Psoas muscle (tissue), 8 donors: ENCODE data around the gene GRIN2A. TPM values are rescaled to one million over a fixed set of nuclear protein-coding genes. Genes with fewer than 3 reads are reported as not detected.

ENCODE experiments used
- ATAC-seq, 4 donors: fragments of 200-7000 bp; cut with Tn5 transposase; one replicate each; pipeline ENCODE4 v1.9.1; 2020; ENCODE audit warnings: moderate library complexity in 3 of 4, mild to moderate bottlenecking in 2 of 4
- DNase-seq, 2 donors: peaks; one replicate each; pipeline ENCODE4 v3.0.0-alpha.2; 2020
- H3K27ac ChIP-seq: fragments of 200-600 bp; one replicate; pipeline ENCODE4 v1.8.0; 2022
- H3K27me3 ChIP-seq, 3 donors: fragments of 200-600 bp in 1 of 3; one replicate each; pipeline versions ENCODE4 v1.6.1 to v1.8.0; 2013 to 2022; ENCODE audit warnings: low read length in 2 of 3, mild to moderate bottlenecking in 2 of 3, moderate library complexity in 1 of 3; ENCODE audit not compliant: insufficient read depth in 3 of 3
- H3K36me3 ChIP-seq, 2 donors: fragments of 200-600 bp in 1 of 2; one replicate each; pipeline versions ENCODE4 v1.6.1 to v1.8.0; 2013 to 2022; ENCODE audit warnings: low read depth in 1 of 2, mild to moderate bottlenecking in 1 of 2, moderate library complexity in 1 of 2; ENCODE audit not compliant: insufficient read depth in 1 of 2
- H3K4me1 ChIP-seq: fragments of 200-600 bp; one replicate; pipeline ENCODE4 v1.8.0; 2022
- H3K4me3 ChIP-seq: fragments of 200-600 bp; one replicate; pipeline ENCODE4 v1.8.0; 2022; ENCODE audit warnings: mild to moderate bottlenecking
- H3K9me3 ChIP-seq: fragments of 200-600 bp; one replicate; pipeline ENCODE4 v1.8.0; 2022
- CTCF ChIP-seq: fragments of 200-600 bp; IDR thresholded peaks from one replicate; pipeline ENCODE4 v1.8.0; 2022; ENCODE audit warnings: antibody characterized with exemption
- WGBS, 3 donors: extraction: QIAGEN DNeasy Blood & Tissue Kit; methylation state at CpG; one replicate each; pipeline versions ENCODE4 v1.1.6 to v1.1.7; 2013; 5-methylcytosine and 5-hydroxymethylcytosine counted together
- intact Hi-C, 2 donors: fragments of 100-400 bp; cut with DNase I; formaldehyde crosslinking; loops; one replicate each; pipeline versions ENCODE4 v1.11.0 to v1.14.2; 2022
- polyA plus RNA-seq, 3 donors: library from polyadenylated mRNA; stranded (reverse); fragments of 200-250 nt; gene quantifications; one replicate each; pipeline ENCODE4 v1.2.3, GENCODE V29; 2013
- total RNA-seq, 4 donors: library from RNA; stranded (reverse); fragmentation: NEBNext Ultra II Directional in 2 of 4; extraction: Animal tissue kit (Norgen Biotek cat#: 25700) in 2 of 4; gene quantifications; one replicate each; pipeline versions ENCODE4 v1.2.1 to v1.2.4, GENCODE V29; 2021 to 2023
- donor health status: healthy with polysubstance abuse.
- donor health status: DM: no; HTN: no; CAD: no; lungs with moderate emphysema.
- donor health status: Bipolar disorder and iron deficiency.
- donor health status: healthy.
- donor health status: DM: yes; HTN: yes; CAD: no.
- donor health status: DM: no; HTN: no; CAD: no.
- donor health status: DM: no; HTN: no; CAD: no.
- donor health status: DM: yes; HTN: yes; CAD: no.

Gene GRIN2A
- total and polyA plus RNA-seq, 7 donors, result 0.01 to 0.62 (median 0.17) TPM; not detected in 2

DNA sequence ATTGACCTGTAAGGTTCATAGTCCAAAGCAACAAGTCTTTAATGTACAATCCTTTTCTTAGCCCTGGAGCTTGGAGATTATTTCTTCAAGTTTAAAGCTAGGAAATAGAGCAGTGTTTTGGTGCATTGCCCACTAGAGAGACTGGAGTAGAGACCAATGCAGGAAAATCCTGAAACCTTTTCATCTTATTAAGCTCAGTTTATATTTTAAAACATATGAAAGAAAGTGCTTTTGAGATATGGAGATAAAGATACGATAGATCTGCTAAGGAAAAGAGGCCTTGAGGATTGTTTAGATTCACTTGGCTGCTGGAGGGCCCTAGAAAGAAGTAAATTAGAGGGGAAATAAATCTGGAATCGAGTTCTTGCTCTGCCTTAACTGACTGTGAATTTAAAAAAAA is 212.0 kb downstream of the GRIN2A start:
- 49 to 58% (median 55%) methylated on average over 2 of the region's 2 CpGs for WGBS, 3 donors

DNA sequence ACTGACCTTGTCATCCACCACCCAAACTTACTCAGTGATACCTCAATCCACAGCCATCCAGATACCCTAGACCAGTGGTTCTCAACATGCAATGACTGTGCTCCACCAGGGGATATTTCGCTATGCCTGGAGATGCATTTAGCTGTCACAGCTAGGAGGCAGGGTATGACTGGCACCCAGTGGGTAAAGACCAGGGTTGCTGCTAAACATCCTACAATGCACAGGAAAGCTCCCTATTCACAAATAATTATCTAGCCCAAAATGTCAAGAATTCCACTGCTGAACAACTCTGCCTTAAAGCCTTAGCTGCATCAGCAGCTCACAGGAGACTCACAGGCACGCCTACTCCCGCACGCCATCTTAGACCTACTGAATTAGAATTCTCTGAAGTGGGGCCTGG is 212.6 kb downstream of the GRIN2A start:
- Histone ChIP-seq H3K36me3 (no peaks in the 10 kb centered on the region), H3K9me3 (no peaks in the 10 kb centered on the region), H3K27me3 (no peaks in the 10 kb centered on the region), H3K4me3 (no peak overlapping the region), H3K27ac (no peak overlapping the region), H3K4me1 (no peaks in the 10 kb centered on the region)
- ATAC-seq (no peak), DNase-seq (no peak)
- 90 to 96% (median 90%) methylated on average over 4 of the region's 4 CpGs for WGBS, 3 donors
- intact Hi-C loops, result no loop called here
- no peak for TF ChIP-seq CTCF

More for the DNA sequence above, 212.0 kb downstream of the GRIN2A start:
- DNase-seq (no peak), ATAC-seq (no peak)
- Histone ChIP-seq H3K4me3 (no peak overlapping the region), H3K27ac (no peak overlapping the region), H3K27me3 (no peaks in the 10 kb centered on the region), H3K36me3 (no peaks in the 10 kb centered on the region), H3K9me3 (no peaks in the 10 kb centered on the region), H3K4me1 (no peaks in the 10 kb centered on the region)
- intact Hi-C loops, result loop anchor here in 1 of 2 donors (10.0 kb wide), 1 partner anchor 65 kb away; no protein-coding TSS in a partner anchor
- no peak for TF ChIP-seq CTCF

DNA sequence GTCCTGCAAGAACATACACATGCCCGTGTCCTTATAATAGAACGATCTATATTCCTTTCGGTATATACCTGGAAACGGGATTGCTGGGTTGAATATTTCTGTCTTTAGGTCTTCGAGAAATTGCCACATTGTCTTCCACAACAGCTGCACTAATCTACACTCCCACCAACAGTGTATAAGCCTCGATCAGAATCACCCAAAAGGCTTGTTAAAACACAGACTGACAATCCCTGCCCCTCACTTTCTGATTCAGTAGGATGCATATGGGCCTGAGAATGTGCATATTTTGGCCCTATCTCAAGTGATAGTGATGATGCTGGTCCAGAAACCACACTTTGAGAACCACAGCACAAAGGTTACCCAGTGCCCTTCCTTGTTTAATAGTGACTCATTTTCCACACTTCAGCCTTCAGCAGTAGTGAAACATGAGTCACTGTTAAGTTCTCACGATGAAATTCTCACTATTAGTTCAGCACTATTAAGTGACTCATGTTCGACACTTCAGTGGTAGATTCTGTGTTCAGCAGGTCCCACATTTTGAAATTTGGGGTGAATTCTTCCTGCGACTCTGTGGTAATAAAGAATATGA is 215.6 kb downstream of the GRIN2A start:
- TF ChIP-seq CTCF, result no peak
- ATAC-seq (no peak), DNase-seq (no peak)
- Histone ChIP-seq H3K9me3 (no peaks in the 10 kb centered on the region), H3K4me1 (no peaks in the 10 kb centered on the region), H3K4me3 (no peak overlapping the region), H3K27me3 (no peaks in the 10 kb centered on the region), H3K27ac (no peak overlapping the region), H3K36me3 (no peaks in the 10 kb centered on the region)
- WGBS, 3 donors, result 71 to 82% (median 77%) methylated on average over 9 of the region's 9 CpGs
- intact Hi-C loops, result no loop called here

- H3K4me1 ChIP-seq, result no peaks in the 10 kb centered on the region
- H3K27ac ChIP-seq, result no peak overlapping the region
- intact Hi-C loops, result no loop called here
- ATAC-seq (no peak), DNase-seq (no peak)
- H3K27me3 ChIP-seq, result no peaks in the 10 kb centered on the region
- no peaks in the 10 kb centered on the region for H3K36me3 ChIP-seq
- no peak for TF ChIP-seq CTCF
- no peaks in the 10 kb centered on the region for H3K9me3 ChIP-seq
- WGBS, 3 donors, result 40 to 53% (median 50%) methylated on average over 3 of the region's 3 CpGs
- no peak overlapping the region for H3K4me3 ChIP-seq
Measured at GRCh38 chr16:9965079-9965478, 217.1 kb downstream of the GRIN2A start.

- no peak for TF ChIP-seq CTCF
- DNase-seq, result no peak
- no peak overlapping the region for H3K4me3 ChIP-seq
- H3K36me3 ChIP-seq, result no peaks in the 10 kb centered on the region
- WGBS, 3 donors, result 79 to 84% (median 80%) methylated on average over 6 of the region's 6 CpGs
- ATAC-seq, result no peak
- H3K4me1 ChIP-seq, result no peaks in the 10 kb centered on the region
- H3K9me3 ChIP-seq, result no peaks in the 10 kb centered on the region
- intact Hi-C loops, result no loop called here
- H3K27me3 ChIP-seq, result no peaks in the 10 kb centered on the region
- H3K27ac ChIP-seq, result no peak overlapping the region
Measured at GRCh38 chr16:9964426-9964825, 217.8 kb downstream of the GRIN2A start.
